H1 (cell line): ENCODE data around the gene KNDC1. TPM values are rescaled to one million over a fixed set of nuclear protein-coding genes. Genes with fewer than 3 reads are reported as not detected.

Experiments
- EZH2 ChIP-seq: fragments of 200-600 bp; sonication (generic); IDR thresholded peaks from 2 replicates; pipeline ENCODE4 v1.7.1; 2012; ENCODE audit warnings: low read depth, mild to moderate bottlenecking, moderate library complexity, low read length, inconsistent platforms; ENCODE audit not compliant: severe bottlenecking
- polyA plus RNA-seq, 7 experiments: library from polyadenylated mRNA; depleted of rRNA in 3 of 7; stranded (reverse) in 5 of 7; unstranded in 2 of 7; fragments of >200 nt in 5 of 7; fragments of 200-250 nt in 2 of 7; gene quantifications; 1 replicate in 5 of 7; 2 replicates in 1 of 7; 4 replicates in 1 of 7; pipeline versions ENCODE4 v1.2.1 to v1.2.3, GENCODE V29; 2011 to 2013; ENCODE audit warnings: missing spikeins in 2 of 7, mixed read lengths in 2 of 7
- total RNA-seq: library from RNA; stranded (reverse); fragmentation: NEBNext Ultra II Directional; extraction: Animal tissue kit (Norgen Biotek cat#: 25700); gene quantifications from 2 replicates; pipeline ENCODE4 v1.2.1, GENCODE V29; 2021
- TF ChIP-seq, protein P1 (sequence below), 3 experiments: IDR thresholded peaks; 1 replicate in 2 of 3; 2 replicates in 1 of 3; pipeline versions ENCODE4 v1.5.1 to v1.6.1; 2011; ENCODE audit warnings: low read length in 3 of 3, mild to moderate bottlenecking in 3 of 3, inconsistent platforms in 2 of 3, low read depth in 1 of 3, moderate library complexity in 1 of 3; ENCODE audit not compliant: insufficient read depth in 1 of 3; ENCODE audit errors: control extremely low read depth in 1 of 3

The KNDC1 gene
- total and polyA plus RNA-seq, 2 of the 8 experiments (the other 6 are each of a cell fraction or from before 2014, with no cell fraction given), result 7.5 to 16.7 TPM

GRCh38 chr10:133242611-133243356, 82.8 kb downstream of the KNDC1 start (continued):
- TF ChIP-seq, protein P1, sequence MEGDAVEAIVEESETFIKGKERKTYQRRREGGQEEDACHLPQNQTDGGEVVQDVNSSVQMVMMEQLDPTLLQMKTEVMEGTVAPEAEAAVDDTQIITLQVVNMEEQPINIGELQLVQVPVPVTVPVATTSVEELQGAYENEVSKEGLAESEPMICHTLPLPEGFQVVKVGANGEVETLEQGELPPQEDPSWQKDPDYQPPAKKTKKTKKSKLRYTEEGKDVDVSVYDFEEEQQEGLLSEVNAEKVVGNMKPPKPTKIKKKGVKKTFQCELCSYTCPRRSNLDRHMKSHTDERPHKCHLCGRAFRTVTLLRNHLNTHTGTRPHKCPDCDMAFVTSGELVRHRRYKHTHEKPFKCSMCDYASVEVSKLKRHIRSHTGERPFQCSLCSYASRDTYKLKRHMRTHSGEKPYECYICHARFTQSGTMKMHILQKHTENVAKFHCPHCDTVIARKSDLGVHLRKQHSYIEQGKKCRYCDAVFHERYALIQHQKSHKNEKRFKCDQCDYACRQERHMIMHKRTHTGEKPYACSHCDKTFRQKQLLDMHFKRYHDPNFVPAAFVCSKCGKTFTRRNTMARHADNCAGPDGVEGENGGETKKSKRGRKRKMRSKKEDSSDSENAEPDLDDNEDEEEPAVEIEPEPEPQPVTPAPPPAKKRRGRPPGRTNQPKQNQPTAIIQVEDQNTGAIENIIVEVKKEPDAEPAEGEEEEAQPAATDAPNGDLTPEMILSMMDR (IDR thresholded peaks at IDR 0.05; ENCODE audit: control extremely low read depth in 1 of 3, insufficient read depth in 1 of 3, low read depth in 1 of 3, low read length in 3 of 3), result no peak
- no peak for TF ChIP-seq EZH2
